H1 (cell line): ENCODE measurements around the gene PPP3CB. TPM values are rescaled to one million over a fixed set of nuclear protein-coding genes. Genes with fewer than 3 reads are reported as not detected.

Experiments used
- CTCF ChIA-PET: fragments of 300-600 bp; sonication (Branson Sonifier 250); formaldehyde crosslinking; loops from one replicate; lab custom pipeline; 2021; ENCODE audit not compliant: partially characterized antibody; lab: Charles Lee
- POLR2A ChIA-PET: fragments of 300-600 bp; sonication (Branson Sonifier 250); formaldehyde crosslinking; loops from one replicate; lab custom pipeline; 2021; ENCODE audit warnings: inconsistent platforms; ENCODE audit not compliant: partially characterized antibody; lab: Charles Lee
- DNase-seq, 2 experiments: peaks; one replicate each; pipeline versions ENCODE4 v3.0.0 to v3.0.0-alpha.2; 2010 to 2022; ENCODE audit warnings: low spot score in 2 of 2, low read depth in 1 of 2, mixed read lengths in 1 of 2
- FAIRE-seq: peaks from 2 replicates; lab custom pipeline; 2011; peaks lifted over from hg19 to GRCh38; lab: Jason Lieb, UNC
- H2AFZ ChIP-seq: 2 replicates; pipeline ENCODE4 v1.8.1; 2012; ENCODE audit warnings: low read length, inconsistent platforms
- H2AK5ac ChIP-seq: 2 replicates; pipeline ENCODE4 v1.6.1; 2013; ENCODE audit warnings: low read depth, low read length
- H2BK120ac ChIP-seq: replicated peaks from 2 replicates; pipeline ENCODE3; 2013; ENCODE audit warnings: low read depth, low read length, inconsistent platforms
- H2BK12ac ChIP-seq: 2 replicates; pipeline ENCODE4 v1.6.1; 2013; ENCODE audit warnings: low read depth, low read length
- H2BK15ac ChIP-seq: 2 replicates; pipeline ENCODE4 v1.6.1; 2013; ENCODE audit warnings: low read length
- H2BK20ac ChIP-seq: 2 replicates; pipeline ENCODE4 v1.6.1; 2013; ENCODE audit warnings: low read length
- H2BK5ac ChIP-seq: 2 replicates; pipeline ENCODE4 v1.6.1; 2013; ENCODE audit warnings: low read depth, low read length
- H3K14ac ChIP-seq: 2 replicates; pipeline ENCODE4 v1.6.1; 2013; ENCODE audit warnings: inconsistent platforms; ENCODE audit not compliant: insufficient read length
- H3K18ac ChIP-seq: 2 replicates; pipeline ENCODE4 v1.6.1; 2013; ENCODE audit warnings: low read length; ENCODE audit errors: extremely low read depth
- H3K23ac ChIP-seq: 2 replicates; pipeline ENCODE4 v1.6.1; 2013; ENCODE audit warnings: inconsistent platforms; ENCODE audit not compliant: insufficient read length
- H3K23me2 ChIP-seq: 2 replicates; pipeline ENCODE4 v1.6.1; 2013; ENCODE audit warnings: low read depth, low read length
- H3K27ac ChIP-seq: 2 replicates; pipeline ENCODE4 v1.6.1; 2011; ENCODE audit warnings: low read depth, low read length, inconsistent platforms
- H3K27me3 ChIP-seq, 4 experiments: replicated peaks in 1 of 4; 1 replicate in 1 of 4; 2 replicates in 3 of 4; pipeline versions ENCODE4 v1.6.1 to v1.8.1; 2011 to 2013; ENCODE audit warnings: low read length in 3 of 4, mild to moderate bottlenecking in 3 of 4, inconsistent platforms in 2 of 4, mixed read lengths in 2 of 4, moderate library complexity in 1 of 4; ENCODE audit not compliant: control insufficient read depth in 3 of 4, insufficient read depth in 3 of 4; ENCODE audit errors: extremely low read depth in 1 of 4
- H3K36me3 ChIP-seq, 4 experiments: 2 replicates each; pipeline versions ENCODE4 v1.6.1 to v1.8.1; 2011 to 2013; ENCODE audit warnings: mild to moderate bottlenecking in 4 of 4, low read length in 3 of 4, moderate library complexity in 2 of 4, control low read depth in 1 of 4, inconsistent platforms in 1 of 4; ENCODE audit not compliant: insufficient read depth in 4 of 4, control insufficient read depth in 2 of 4
- H3K4ac ChIP-seq: replicated peaks from 2 replicates; pipeline ENCODE3; 2013; ENCODE audit warnings: low read length, low read depth, mixed read lengths, inconsistent platforms; ENCODE audit not compliant: insufficient read length
- H3K4me1 ChIP-seq, 4 experiments: replicated peaks in 1 of 4; 1 replicate in 1 of 4; 2 replicates in 3 of 4; pipeline versions ENCODE4 v1.6.1 to v1.8.1; 2011 to 2013; ENCODE audit warnings: low read length in 3 of 4, inconsistent platforms in 2 of 4, mixed read lengths in 1 of 4; ENCODE audit not compliant: insufficient read depth in 4 of 4, control insufficient read depth in 3 of 4
- H3K4me2 ChIP-seq, 2 experiments: 2 replicates each; pipeline versions ENCODE4 v1.6.1 to v1.8.1; 2011 to 2013; ENCODE audit warnings: low read depth in 2 of 2, low read length in 2 of 2, control low read depth in 1 of 2, inconsistent platforms in 1 of 2, mild to moderate bottlenecking in 1 of 2; ENCODE audit not compliant: insufficient read depth in 1 of 2
- H3K4me3 ChIP-seq, 4 experiments: fragments of 200-600, 300-600 bp in 1 of 4; sonication (generic), shearing (Covaris generic), sonication (Bioruptor Twin) in 1 of 4; 2 replicates each; pipeline versions ENCODE4 v1.5.1 to v1.8.1; 2011 to 2016; ENCODE audit warnings: low read length in 4 of 4, low read depth in 3 of 4, control low read depth in 2 of 4, inconsistent platforms in 2 of 4, mild to moderate bottlenecking in 2 of 4, mixed read lengths in 1 of 4, moderate library complexity in 1 of 4; ENCODE audit not compliant: insufficient read depth in 2 of 4; ENCODE audit errors: extremely low read depth in 1 of 4
- H3K56ac ChIP-seq: replicated peaks from 2 replicates; pipeline ENCODE3; 2013; ENCODE audit warnings: low read depth, mild to moderate bottlenecking, mixed read lengths, low read length, inconsistent platforms; ENCODE audit not compliant: insufficient read length
- H3K79me1 ChIP-seq: 2 replicates; pipeline ENCODE4 v1.6.1; 2013; ENCODE audit warnings: low read depth, low read length, control low read depth
- H3K79me2 ChIP-seq, 2 experiments: 2 replicates each; pipeline versions ENCODE4 v1.6.1 to v1.8.1; 2012 to 2013; ENCODE audit warnings: low read length in 2 of 2, mild to moderate bottlenecking in 2 of 2, inconsistent platforms in 1 of 2; ENCODE audit not compliant: insufficient read depth in 2 of 2, control insufficient read depth in 1 of 2
- H3K9ac ChIP-seq, 4 experiments: replicated peaks in 1 of 4; 1 replicate in 1 of 4; 2 replicates in 3 of 4; pipeline versions ENCODE4 v1.6.1 to v1.8.1; 2011 to 2013; ENCODE audit warnings: low read depth in 3 of 4, low read length in 3 of 4, control low read depth in 2 of 4, mild to moderate bottlenecking in 2 of 4, moderate library complexity in 2 of 4, inconsistent platforms in 1 of 4; ENCODE audit errors: extremely low read depth in 1 of 4
- H3K9me3 ChIP-seq, 2 experiments: 2 replicates each; pipeline versions ENCODE4 v1.6.1 to v1.8.1; 2012 to 2013; ENCODE audit warnings: mild to moderate bottlenecking in 2 of 2, moderate library complexity in 2 of 2, control low read depth in 1 of 2, inconsistent platforms in 1 of 2, low read depth in 1 of 2, low read length in 1 of 2, mixed read lengths in 1 of 2; ENCODE audit not compliant: insufficient read depth in 2 of 2
- H4K20me1 ChIP-seq, 2 experiments: replicated peaks in 1 of 2; 2 replicates each; pipeline versions ENCODE3 to v1.8.1; 2011 to 2013; ENCODE audit warnings: inconsistent platforms in 2 of 2, low read length in 2 of 2, mild to moderate bottlenecking in 1 of 2; ENCODE audit not compliant: insufficient read depth in 2 of 2, control insufficient read depth in 1 of 2
- H4K5ac ChIP-seq: 2 replicates; pipeline ENCODE4 v1.6.1; 2013; ENCODE audit warnings: low read length, low read depth, mixed read lengths, inconsistent platforms; ENCODE audit not compliant: insufficient read length
- H4K8ac ChIP-seq: 2 replicates; pipeline ENCODE4 v1.8.0; 2013; ENCODE audit warnings: mild to moderate bottlenecking, moderate library complexity, low read length, inconsistent platforms; ENCODE audit not compliant: insufficient read depth; ENCODE audit errors: extremely low read depth
- H4K91ac ChIP-seq: replicated peaks from 2 replicates; pipeline ENCODE3; 2013; ENCODE audit warnings: low read length, mixed read lengths, inconsistent platforms; ENCODE audit not compliant: insufficient read length
- JUN ChIP-seq: IDR thresholded peaks from 2 replicates; pipeline ENCODE4 v1.6.1; 2011; ENCODE audit warnings: low read depth, mild to moderate bottlenecking, improper control_type of control experiment, low read length
- YY1 ChIP-seq: IDR thresholded peaks from 2 replicates; pipeline ENCODE4 v1.6.1; 2011; ENCODE audit warnings: low read depth, mild to moderate bottlenecking, low read length
- WGBS, 2 experiments: shearing (Covaris generic) in 1 of 2; methylation state at CpG; one replicate each; pipeline versions ENCODE4 v1.1.6 to v1.1.7; 2013 to 2015; ENCODE audit warnings: low lambda C conversion rate in 2 of 2, mixed read lengths in 2 of 2, inconsistent platforms in 1 of 2, low coverage in 1 of 2, missing lambda C conversion rate in 1 of 2; ENCODE audit not compliant: insufficient replicate concordance in 2 of 2, insufficient coverage in 1 of 2, insufficient read length in 1 of 2; ENCODE audit errors: extremely low coverage in 1 of 2, missing lambda C conversion rate in 1 of 2; 5-methylcytosine and 5-hydroxymethylcytosine counted together
- polyA plus RNA-seq, 7 experiments: library from polyadenylated mRNA; depleted of rRNA in 3 of 7; stranded (reverse) in 5 of 7; unstranded in 2 of 7; fragments of >200 nt in 5 of 7; fragments of 200-250 nt in 2 of 7; gene quantifications; 1 replicate in 5 of 7; 2 replicates in 1 of 7; 4 replicates in 1 of 7; pipeline versions ENCODE4 v1.2.1 to v1.2.3, GENCODE V29; 2011 to 2013; ENCODE audit warnings: missing spikeins in 2 of 7, mixed read lengths in 2 of 7
- total RNA-seq: library from RNA; stranded (reverse); fragmentation: NEBNext Ultra II Directional; extraction: Animal tissue kit (Norgen Biotek cat#: 25700); gene quantifications from 2 replicates; pipeline ENCODE4 v1.2.1, GENCODE V29; 2021

Gene PPP3CB
- total and polyA plus RNA-seq, 2 of the 8 experiments (the other 6 are each of a cell fraction or from before 2014, with no cell fraction given) = 10.5 to 36.3 TPM

GRCh38 chr10:73407495-73407894 is 88.3 kb downstream of the PPP3CB start:
- Histone ChIP-seq H2BK5ac (no peak overlapping the region), H4K8ac (no peak overlapping the region), H3K79me1 (peaks cover 4% of the 10 kb centered on the region), H3K4me2 (no peak overlapping the region), H2BK12ac (no peak overlapping the region), H3K27ac (no peak overlapping the region), H2BK20ac (no peak overlapping the region), H3K18ac (no peak overlapping the region), H2BK15ac (no peak overlapping the region), H2AFZ (no peak overlapping the region), H3K4me1 (no peaks in the 10 kb centered on the region), H4K20me1 (peaks cover 0 to 7% of the 10 kb centered on the region in 2 experiments), H3K23ac (no peak overlapping the region), H3K79me2 (peaks cover 3 to 81% of the 10 kb centered on the region in 2 experiments; a peak in 3 of 4 replicates), H3K27me3 (no peaks in the 10 kb centered on the region), H3K4ac (no peak overlapping the region), H3K36me3 (no peaks in the 10 kb centered on the region; a peak in 1 of 8 replicates), H2BK120ac (no peak overlapping the region), H3K9ac (no peak overlapping the region), H3K56ac (no peak overlapping the region), H4K91ac (no peak overlapping the region), H3K9me3 (no peaks in the 10 kb centered on the region), H3K4me3 (no peak overlapping the region), H2AK5ac (no peak overlapping the region), H3K14ac (no peak overlapping the region), H4K5ac (no peak overlapping the region), H3K23me2 (no peaks in the 10 kb centered on the region)
- no peak for DNase-seq
- FAIRE-seq = no peak
- no peak for TF ChIP-seq JUN
- TF ChIP-seq YY1 = no peak
- 91% methylated on average over 1 of the region's 1 CpG; no CpG with 5 or more reads in 1 of the 2 experiments for WGBS, 2 experiments
- ChIA-PET POLR2A (interaction anchor here (0.8 to 2.0 kb wide), 3 partner anchors 9 to 102 kb away, joined by 3 to 6 read pairs (median 3); no protein-coding TSS in a partner anchor), CTCF (interaction anchor here (1.2 kb wide), 1 partner anchor 11 kb away, joined by 3 read pairs; no protein-coding TSS in a partner anchor)
